ENCODE measurements around the gene GRAMD1C.

Gene GRAMD1C

GRCh38 chr3:113968986-113969385 lies 130.4 kb downstream of the GRAMD1C start:
- CTCF ChIA-PET, result no interaction called here
- DNase-seq (ENCODE audit: extremely low spot score), result no peak

GRCh38 chr3:113977822-113978221 lies 139.2 kb downstream of the GRAMD1C start:
- ChIA-PET POLR2A (no interaction called here), CTCF (no interaction called here)
- TF ChIP-seq TARDBP (IDR thresholded peaks at IDR 0.05) (no peak), SP1 (IDR thresholded peaks at IDR 0.05) (no peak), ELF4 (IDR thresholded peaks at IDR 0.05) (no peak), NFRKB (IDR thresholded peaks at IDR 0.05) (no peak), BHLHE40 (IDR thresholded peaks at IDR 0.05; ENCODE audit: borderline replicate concordance) (no peak), HDGF (IDR thresholded peaks at IDR 0.05; ENCODE audit: borderline replicate concordance) (no peak), FOXK2 (IDR thresholded peaks at IDR 0.05) (no peak), CTBP1 (IDR thresholded peaks at IDR 0.05; ENCODE audit: borderline replicate concordance) (no peak), ARNT (IDR thresholded peaks at IDR 0.05) (no peak), SUZ12 (IDR thresholded peaks at IDR 0.05) (no peak), LEF1 (IDR thresholded peaks at IDR 0.05; ENCODE audit: borderline replicate concordance) (no peak), FOXA1 (IDR thresholded peaks at IDR 0.05) (no peak), ZNF384 (IDR thresholded peaks at IDR 0.05) (no peak), PKNOX1 (IDR thresholded peaks at IDR 0.05) (no peak), FOXM1 (IDR thresholded peaks at IDR 0.05; ENCODE audit: borderline replicate concordance) (no peak)
- DNase-seq (ENCODE audit: extremely low spot score), result no peak

More at GRCh38 chr3:113968986-113969385, 130.4 kb downstream of the GRAMD1C start:
- POLR2A ChIA-PET, result no interaction called here
- TF ChIP-seq FOXA1 (IDR thresholded peaks at IDR 0.05) (no peak), PKNOX1 (IDR thresholded peaks at IDR 0.05) (no peak), NFRKB (IDR thresholded peaks at IDR 0.05) (no peak), FOXK2 (IDR thresholded peaks at IDR 0.05) (no peak), TARDBP (IDR thresholded peaks at IDR 0.05) (no peak), SP1 (IDR thresholded peaks at IDR 0.05) (no peak), LEF1 (IDR thresholded peaks at IDR 0.05; ENCODE audit: borderline replicate concordance) (no peak), ELF4 (IDR thresholded peaks at IDR 0.05) (no peak), L3MBTL2 (conservative IDR thresholded peaks at IDR 0.05) (no peak), HDGF (IDR thresholded peaks at IDR 0.05; ENCODE audit: borderline replicate concordance) (no peak)

- CTCF ChIA-PET, result interaction anchor here (0.6 kb wide), 1 partner anchor 486 kb away, joined by 3 read pairs; no protein-coding TSS in a partner anchor
- POLR2A ChIA-PET, result no interaction called here
- TF ChIP-seq ELF4 (IDR thresholded peaks at IDR 0.05) (no peak), TARDBP (IDR thresholded peaks at IDR 0.05) (no peak), FOXM1 (IDR thresholded peaks at IDR 0.05; ENCODE audit: borderline replicate concordance) (no peak), PKNOX1 (IDR thresholded peaks at IDR 0.05) (no peak), LEF1 (IDR thresholded peaks at IDR 0.05; ENCODE audit: borderline replicate concordance) (no peak), SUZ12 (IDR thresholded peaks at IDR 0.05) (no peak), NFRKB (IDR thresholded peaks at IDR 0.05) (no peak), BHLHE40 (IDR thresholded peaks at IDR 0.05; ENCODE audit: borderline replicate concordance) (no peak), CTBP1 (IDR thresholded peaks at IDR 0.05; ENCODE audit: borderline replicate concordance) (no peak), L3MBTL2 (conservative IDR thresholded peaks at IDR 0.05) (no peak), FOXK2 (IDR thresholded peaks at IDR 0.05) (no peak)
Observed at GRCh38 chr3:113979916-113980315, 141.3 kb downstream of the GRAMD1C start.

GRCh38 chr3:113981803-113982202 lies 143.2 kb downstream of the GRAMD1C start:
- ChIA-PET CTCF (no interaction called here), POLR2A (no interaction called here)
- no peak for DNase-seq (ENCODE audit: extremely low spot score)
- TF ChIP-seq L3MBTL2 (conservative IDR thresholded peaks at IDR 0.05), result no peak
- no peak for TF ChIP-seq TARDBP (IDR thresholded peaks at IDR 0.05)
- no peak for TF ChIP-seq FOXM1 (IDR thresholded peaks at IDR 0.05; ENCODE audit: borderline replicate concordance)
- TF ChIP-seq BHLHE40 (IDR thresholded peaks at IDR 0.05; ENCODE audit: borderline replicate concordance), result no peak

More at GRCh38 chr3:113979916-113980315, 141.3 kb downstream of the GRAMD1C start:
- DNase-seq (ENCODE audit: extremely low spot score), result no peak

- DNase-seq (ENCODE audit: extremely low spot score), result no peak
- CTCF ChIA-PET, result no interaction called here
- POLR2A ChIA-PET, result no interaction called here
- TF ChIP-seq LEF1 (IDR thresholded peaks at IDR 0.05; ENCODE audit: borderline replicate concordance) (no peak), TARDBP (IDR thresholded peaks at IDR 0.05) (no peak), ELF4 (IDR thresholded peaks at IDR 0.05) (no peak), FOXK2 (IDR thresholded peaks at IDR 0.05) (no peak), SP1 (IDR thresholded peaks at IDR 0.05) (no peak), CTBP1 (IDR thresholded peaks at IDR 0.05; ENCODE audit: borderline replicate concordance) (no peak), L3MBTL2 (conservative IDR thresholded peaks at IDR 0.05) (no peak), FOXA1 (IDR thresholded peaks at IDR 0.05) (no peak), FOXM1 (IDR thresholded peaks at IDR 0.05; ENCODE audit: borderline replicate concordance) (no peak), NFRKB (IDR thresholded peaks at IDR 0.05) (no peak), BHLHE40 (IDR thresholded peaks at IDR 0.05; ENCODE audit: borderline replicate concordance) (no peak)
Observed at GRCh38 chr3:113983544-113983943, 145.0 kb downstream of the GRAMD1C start.

GRCh38 chr3:113985541-113985940 lies 147.0 kb downstream of the GRAMD1C start:
- ChIA-PET POLR2A (no interaction called here), CTCF (no interaction called here)
- DNase-seq (ENCODE audit: extremely low spot score), result no peak
- TF ChIP-seq NFRKB (IDR thresholded peaks at IDR 0.05) (no peak), TARDBP (IDR thresholded peaks at IDR 0.05) (no peak), LEF1 (IDR thresholded peaks at IDR 0.05; ENCODE audit: borderline replicate concordance) (no peak), SUZ12 (IDR thresholded peaks at IDR 0.05) (no peak), ZNF384 (IDR thresholded peaks at IDR 0.05) (no peak), FOXA1 (IDR thresholded peaks at IDR 0.05) (no peak), PKNOX1 (IDR thresholded peaks at IDR 0.05) (no peak), SP1 (IDR thresholded peaks at IDR 0.05) (no peak), CTBP1 (IDR thresholded peaks at IDR 0.05; ENCODE audit: borderline replicate concordance) (no peak), ARNT (IDR thresholded peaks at IDR 0.05) (no peak), BHLHE40 (IDR thresholded peaks at IDR 0.05; ENCODE audit: borderline replicate concordance) (no peak)
